NOMO-1 (cell line): ENCODE measurements around the gene FRYL.
"Not testable (repeated sequence)": the region's sequence is repeated elsewhere in the genome, so short reads cannot be mapped to it uniquely, and the experiment has no call there.

Experiments used
- DNase-seq, 2 experiments: peaks; one replicate each; lab custom pipeline; 2025; ENCODE audit not compliant: unreplicated experiment in 2 of 2; lab: John Stamatoyannopoulos, UW

FRYL gene

DNA sequence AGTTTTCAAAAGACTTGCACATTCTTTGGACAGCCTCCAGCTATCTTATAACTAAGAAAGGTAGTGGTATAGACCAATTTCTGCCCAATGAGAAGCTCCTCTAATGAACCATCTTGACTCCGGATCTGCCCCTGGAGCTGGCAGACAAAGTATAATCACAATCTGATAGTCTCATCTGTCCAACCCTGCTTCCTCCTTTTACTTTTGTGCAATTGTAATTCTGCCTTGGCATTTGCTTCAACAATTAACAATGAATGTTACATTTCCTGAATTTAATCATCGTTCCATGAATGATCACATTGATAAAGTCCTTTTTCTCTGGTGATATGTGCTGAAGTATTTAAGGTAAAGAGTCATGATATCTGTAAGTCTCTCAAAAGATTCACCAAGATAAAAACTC is 27.8 kb downstream of the FRYL start:
- peak in 1 of 2 experiments; percentile 15 for DNase-seq

DNA sequence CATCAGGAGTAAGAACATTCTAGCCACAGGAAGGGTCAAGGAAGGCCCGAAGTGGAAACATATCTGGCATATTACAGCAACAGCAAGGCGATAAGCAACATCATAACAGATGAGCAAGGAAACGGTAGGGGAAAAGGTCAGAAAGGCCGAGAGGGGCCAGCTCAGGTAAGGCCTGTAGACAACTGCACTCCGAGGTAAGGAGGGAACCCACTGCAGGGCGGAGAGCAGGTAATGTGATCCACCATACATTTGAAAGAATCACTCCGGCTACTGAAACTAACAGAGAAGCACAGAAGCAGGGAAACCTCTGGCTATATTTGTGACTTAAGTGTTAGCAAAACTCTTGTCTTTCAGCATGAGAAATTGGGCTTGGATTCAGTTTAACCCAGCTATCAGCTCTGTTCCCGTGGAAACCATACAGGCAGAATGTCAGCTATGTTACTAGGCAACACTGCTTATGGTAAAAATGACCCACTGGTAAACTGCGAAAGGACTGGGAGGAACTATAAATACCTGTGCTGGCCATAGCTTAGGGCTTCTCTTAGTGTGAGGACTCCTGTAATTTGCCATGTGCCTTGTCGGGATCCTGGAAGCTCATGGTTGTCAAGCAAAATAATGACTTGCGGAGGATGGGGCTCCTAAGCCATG is 31.0 kb downstream of the FRYL start:
- no peak for DNase-seq

DNA sequence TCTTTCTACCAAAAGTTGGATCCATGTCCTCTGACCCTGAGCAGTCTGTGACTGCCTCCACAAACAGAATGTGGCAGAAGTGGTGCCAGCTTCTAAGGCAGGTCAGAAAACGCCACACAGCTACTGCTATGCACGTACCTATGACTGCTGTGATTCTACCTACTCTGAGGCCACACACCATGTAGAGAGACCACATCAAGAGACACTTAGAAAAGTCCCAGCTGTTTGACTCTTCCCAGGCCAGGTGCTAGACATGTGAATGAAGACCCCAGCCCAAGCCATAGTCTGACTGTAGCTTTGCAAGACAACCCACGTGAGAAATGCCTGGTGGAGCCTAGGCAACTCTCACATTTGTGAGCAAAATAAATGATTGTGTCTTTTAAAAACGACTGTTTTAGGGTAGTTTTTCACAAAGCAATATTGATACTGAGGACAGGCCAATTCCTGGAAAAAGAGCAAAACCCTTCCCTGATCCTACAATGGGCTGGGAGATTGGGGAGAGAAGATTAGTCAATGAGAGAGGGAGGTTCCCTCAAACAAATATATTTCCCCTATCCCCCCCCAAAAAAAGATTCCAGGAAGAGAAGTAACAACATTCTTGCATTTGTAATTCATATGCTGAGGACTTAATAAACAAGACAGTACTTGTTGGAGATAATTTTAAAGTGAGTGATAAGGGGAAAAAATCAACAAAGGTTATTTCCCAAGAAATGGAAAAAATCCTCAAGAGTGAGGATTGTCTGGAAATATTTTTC is 33.3 kb downstream of the FRYL start:
- DNase-seq: no peak

DNA sequence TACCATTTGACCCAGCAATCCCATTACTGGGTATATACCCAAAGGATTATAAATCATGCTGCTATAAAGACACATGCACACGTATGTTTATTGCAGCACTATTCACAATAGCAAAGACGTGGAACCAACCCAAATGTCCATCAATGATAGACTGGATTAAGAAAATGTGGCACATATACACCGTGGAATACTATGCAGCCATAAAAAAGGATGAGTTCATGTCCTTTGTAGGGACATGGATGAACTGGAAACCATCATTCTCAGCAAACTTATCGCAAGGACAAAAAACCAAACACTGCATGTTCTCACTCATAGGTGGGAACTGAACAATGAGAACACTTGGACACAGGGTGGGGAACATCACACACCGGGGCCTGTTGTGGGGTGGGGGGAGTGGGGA is 34.9 kb downstream of the FRYL start:
- not testable (repeated sequence) for DNase-seq

DNA sequence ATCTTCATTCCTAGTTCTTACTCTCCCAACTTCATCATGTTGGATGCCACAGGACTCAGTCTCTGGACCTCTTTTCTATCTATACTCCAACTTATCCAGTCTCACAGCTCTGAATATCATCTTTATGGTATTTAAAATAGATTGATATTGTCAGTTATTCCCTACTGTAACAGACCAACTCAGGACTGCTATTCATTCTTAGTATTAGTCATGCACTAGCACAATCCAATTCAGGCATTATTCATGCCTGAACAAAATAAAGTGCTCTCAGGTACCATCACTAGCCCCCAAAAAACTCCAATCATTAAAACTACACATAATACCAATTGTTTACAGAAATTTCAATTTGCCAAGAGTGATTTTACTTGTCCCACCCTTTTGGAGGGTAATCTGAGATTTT is 37.7 kb downstream of the FRYL start:
- DNase-seq: no peak

DNA sequence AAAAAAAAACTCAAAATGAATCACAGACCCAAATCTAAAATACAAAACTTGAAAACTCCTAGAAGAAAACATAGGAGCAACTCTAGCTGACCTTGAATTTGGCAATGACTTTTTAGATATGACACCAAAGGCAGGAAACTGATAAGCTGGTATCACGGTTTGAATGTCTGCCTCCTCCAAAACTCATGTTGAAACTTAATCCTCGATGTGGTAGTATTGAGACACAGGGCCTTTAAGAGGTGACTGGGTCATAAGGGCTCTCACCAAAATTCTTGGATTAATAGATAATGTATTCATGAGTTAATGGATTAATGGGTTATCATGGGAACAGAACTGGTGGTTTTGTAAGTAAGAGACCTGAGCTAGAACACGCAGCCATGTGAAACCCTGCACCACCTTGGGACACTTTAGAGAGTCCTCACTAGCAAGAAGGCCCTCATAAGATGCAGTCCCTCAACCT is 40.5 kb downstream of the FRYL start:
- no peak for DNase-seq

DNA sequence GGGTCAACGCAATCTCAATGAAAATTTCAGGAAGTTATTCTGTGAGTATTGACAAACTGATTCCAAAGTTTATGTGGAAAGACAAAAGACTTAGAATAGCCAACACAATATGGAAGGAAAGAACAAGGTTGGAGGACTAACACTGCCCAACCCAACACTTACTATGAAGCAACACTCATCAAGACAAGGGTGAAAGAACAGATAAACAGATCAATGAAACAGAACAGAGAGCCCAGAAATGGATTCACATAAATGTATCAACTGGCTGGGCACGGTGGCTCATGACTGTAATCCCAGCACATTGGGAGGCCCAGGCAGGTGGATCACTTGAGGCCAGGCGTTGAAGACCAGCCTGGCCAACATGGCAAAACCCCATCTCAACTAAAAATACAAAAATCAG is 41.2 kb downstream of the FRYL start:
- DNase-seq: no peak

DNA sequence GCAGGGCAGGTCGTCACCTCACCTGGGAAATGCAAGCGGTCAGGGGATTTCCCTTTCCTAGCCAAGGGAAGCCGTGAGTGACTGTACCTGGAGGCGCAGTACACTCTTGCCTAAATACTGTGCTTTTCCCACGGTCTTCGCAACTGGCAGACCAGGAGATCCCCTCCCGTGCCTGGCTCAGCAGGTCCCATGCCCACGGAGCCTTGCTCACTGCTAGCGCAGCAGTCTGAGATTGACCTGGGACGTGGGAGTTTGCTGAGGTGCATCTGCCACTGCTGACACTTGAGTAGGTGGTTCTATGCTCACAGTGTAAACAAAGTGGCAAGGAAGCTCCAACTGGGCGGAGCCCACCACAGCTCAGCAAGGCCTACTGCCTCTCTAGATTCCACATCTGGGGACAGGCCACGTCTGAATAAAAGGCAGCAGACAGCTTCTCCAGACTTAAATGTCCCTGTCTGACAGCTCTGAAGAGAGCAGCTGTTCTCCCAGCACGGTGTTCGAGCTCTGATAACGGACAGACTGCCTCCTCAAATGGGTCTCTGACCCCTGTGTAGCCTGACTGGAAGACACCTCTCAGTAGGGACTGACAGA is 51.1 kb downstream of the FRYL start:
- DNase-seq: not testable (repeated sequence)

DNA sequence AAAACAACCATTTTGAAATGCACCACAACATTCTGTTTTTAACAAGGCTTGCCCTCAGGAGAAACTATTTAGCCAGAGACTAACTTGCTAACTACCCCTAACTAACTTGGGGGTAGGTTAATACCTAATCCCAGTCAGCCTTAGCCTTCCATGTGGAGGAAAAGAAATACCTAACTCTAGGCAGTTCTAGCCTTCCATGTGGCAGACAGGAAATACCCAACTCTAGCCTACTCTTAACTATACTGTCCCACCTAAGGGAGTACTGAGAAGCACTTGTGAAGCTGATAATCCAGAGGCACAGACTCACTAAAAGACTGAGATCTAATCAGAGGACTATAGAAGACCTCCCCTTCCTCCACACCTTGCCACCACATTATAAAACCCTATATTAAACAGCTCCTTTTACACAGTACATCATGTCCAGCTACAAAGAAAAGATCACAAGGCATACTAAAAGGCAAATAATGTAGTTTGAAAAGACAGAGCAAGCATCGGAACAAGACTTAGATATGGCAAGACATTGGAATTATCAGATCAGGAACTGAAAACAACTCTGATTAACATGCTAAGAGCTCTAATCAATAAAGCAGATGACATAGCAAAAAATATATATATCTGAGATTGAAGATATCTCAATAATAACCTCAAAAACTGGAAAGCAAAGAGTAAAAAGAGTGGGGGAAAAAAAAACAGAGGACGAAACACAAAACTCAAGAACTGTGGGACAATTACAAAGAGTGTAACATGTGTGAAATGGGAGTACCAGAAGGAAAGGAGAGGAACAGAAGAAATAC is 52.2 kb downstream of the FRYL start:
- DNase-seq: no peak

DNA sequence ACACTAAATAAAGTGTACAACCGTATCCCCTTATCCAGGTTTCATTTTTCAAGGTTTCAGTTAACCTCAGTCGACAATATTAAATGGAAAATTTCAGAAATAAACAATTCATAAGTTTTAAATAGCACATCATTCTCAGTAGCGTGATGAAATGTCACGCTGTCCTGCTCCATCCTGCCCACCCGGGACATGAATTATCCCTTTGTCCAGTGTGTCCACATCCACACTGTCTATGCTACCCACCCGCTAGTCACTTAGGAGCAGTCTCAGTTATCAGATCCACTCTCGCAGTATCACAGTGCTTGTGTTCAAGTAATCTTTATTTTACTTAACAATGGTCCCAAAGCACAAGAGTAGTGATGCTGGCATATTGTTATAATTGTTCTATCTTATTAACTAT is 54.7 kb downstream of the FRYL start:
- no peak for DNase-seq

DNA sequence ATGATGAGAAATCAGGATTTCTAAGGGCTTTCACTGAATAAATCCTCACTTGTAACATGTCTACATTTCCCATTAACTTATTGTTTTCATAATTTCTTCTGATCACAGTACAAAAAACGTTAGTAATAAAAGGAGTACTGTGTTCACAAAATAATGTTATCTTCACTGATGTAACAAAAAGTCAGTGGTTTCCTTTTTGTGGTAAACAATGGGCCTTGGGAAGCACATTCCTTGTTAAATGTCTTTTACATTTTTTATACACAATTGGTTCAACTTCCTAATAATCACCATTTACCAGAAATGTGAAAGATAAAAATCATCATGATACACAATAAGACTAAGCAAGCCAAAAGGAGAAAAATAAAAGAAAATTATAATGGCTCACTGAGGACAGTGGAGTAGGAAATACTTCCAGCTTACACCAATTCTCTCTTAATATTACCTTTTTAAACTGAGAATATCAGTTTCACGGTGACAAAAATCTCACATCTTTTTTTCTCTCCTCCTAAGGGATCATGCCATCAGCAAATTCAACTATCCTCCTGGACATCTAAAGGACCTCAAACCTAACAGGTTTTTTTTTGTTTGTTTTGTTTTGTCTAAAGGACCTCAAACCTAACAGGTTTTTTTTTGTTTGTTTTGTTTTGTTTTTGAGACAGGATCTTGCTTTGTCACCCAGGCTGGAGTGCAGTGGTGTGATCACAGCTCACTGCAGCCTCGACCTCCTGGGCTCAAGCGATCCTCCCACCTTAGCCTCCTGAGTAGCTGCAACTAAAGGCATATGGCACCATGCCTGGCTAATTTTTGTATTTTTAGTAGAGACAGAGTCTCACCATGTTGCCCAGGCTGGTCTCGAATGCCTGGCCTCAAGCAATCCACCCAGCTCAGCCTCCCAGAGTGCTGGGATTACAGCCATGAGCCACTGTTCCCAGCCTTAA is 57.3 kb downstream of the FRYL start:
- no peak for DNase-seq

DNA sequence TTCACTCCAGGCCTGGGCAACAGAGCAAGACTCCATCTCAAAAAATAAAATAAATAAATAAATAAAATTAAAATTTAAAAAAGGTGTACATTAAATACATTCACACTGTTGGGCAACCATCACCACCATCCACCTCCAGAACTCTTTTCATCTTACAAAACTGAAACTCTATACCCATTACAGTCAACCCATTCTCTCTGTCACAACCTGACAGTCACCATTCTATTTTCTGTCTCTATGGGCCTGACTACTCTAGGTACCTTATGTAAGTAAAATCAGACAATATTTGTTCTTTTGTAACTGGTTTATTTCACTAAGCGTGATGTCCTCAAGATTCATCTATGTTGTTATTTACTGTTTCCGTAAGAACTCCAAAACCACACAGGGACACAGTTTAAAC is 59.6 kb downstream of the FRYL start:
- no peak for DNase-seq

DNA sequence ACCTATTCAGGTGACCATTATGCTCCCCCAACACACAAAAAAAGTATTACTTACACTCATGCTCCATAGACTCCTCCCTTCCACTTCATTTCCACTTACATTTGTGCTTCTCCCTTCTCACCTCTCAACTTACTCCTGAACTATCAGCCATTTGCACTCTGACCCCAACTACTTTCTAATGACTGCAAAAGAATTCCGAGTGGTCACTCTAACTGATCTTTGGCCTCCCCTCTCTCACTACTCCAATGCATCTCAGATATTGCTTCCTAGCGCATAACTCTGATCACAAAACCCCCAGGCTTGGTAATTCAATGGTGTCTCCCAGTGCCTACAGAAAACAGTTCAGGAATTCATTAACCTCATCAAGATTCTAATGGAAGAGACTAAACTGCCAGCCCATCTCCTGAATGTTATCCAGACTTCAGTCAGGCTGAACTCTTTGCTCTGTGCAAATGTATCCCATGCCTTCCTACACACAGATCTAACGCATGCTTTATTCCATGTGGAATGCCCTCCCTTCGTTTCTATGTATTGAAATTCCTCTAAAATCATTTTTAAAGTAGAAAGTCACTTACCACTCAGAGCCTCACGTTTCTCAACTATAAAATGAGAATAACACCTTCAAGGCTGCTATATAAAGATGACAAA is 61.1 kb downstream of the FRYL start:
- DNase-seq: no peak

DNA sequence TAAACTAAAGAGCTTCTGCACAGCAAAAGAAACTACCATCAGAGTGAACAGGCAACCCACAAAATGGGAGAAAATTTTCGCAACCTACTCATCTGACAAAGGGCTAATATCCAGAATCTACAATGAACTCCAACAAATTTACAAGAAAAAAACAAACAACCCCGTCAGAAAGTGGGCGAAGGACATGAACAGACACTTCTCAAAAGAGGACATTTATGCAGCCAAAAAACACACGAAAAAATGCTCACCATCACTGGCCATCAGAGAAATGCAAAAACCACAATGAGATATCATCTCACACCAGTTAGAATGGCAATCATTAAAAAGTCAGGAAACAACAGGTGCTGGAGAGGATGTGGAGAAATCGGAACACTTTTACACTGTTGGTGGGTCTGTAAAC is 63.8 kb downstream of the FRYL start:
- not testable (repeated sequence) for DNase-seq

DNA sequence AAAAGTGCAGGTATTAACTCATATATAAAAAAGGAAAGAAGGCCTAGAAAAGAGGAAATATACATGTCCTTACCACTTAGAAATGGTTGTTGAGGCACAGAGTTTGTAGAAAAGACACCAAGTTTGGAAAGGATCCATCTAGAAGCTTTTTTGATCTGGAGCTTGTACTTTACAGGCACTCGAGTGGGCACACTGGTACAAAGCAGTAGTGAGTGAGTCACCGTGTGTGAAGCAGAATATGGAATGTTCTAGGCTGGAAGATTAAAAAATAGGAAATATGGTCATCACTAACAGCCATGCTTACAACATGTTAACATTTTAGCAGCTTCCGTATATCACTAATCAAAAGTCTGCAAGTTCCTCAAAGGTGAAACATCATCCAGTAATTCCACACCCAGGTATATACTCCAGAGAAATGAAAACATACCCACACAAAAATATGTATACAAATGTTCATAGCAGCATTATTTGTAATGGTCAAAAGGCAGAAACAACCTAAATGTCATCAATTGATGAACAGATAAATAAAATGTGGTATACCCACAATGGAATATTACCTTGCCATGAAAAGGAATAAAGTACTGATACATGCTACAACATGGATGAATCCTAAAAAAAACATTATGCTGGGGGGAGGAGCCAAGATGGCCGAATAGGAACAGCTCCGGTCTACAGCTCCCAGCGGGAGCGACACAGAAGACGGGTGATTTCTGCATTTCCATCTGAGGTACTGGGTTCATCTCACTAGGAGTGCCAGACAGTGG is 69.5 kb downstream of the FRYL start:
- DNase-seq: no peak

DNA sequence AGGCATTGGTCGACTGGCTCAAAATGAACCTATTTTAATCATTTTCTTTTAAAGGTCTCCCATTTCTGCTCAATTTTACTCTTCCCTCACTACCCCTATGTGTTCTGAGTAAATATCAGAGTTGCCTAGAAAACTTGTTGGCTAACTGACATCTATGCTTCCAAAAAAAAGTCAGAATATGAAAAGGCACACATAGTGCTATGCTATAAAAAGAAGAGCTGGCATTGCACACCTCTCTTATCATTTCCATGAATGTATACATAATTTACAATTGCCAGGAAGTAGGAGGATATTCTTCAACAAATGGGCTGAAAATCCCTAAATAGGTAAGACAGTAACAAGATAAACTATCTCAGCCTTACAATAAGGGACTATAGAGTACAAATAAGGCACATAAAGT is 70.2 kb downstream of the FRYL start:
- no peak for DNase-seq

DNA sequence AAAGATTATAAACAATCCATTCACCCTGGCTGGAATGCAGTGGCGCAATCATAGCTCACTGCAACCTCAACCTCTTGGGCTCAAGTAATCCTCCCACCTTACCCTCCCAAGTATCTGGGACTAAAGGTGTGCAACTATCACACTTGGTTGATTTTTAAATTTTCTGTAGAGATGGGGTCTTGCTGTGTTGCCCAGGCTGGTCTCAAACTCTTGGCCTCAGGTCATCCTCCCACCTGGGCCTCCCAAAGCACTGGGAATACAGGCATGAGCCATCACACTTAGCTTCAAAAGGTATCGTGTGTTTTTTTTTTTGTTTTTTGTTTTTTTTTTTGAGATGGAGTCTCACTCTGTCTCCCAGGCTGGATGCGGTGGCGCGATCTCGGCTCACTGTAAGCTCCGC is 71.5 kb downstream of the FRYL start:
- DNase-seq: no peak

DNA sequence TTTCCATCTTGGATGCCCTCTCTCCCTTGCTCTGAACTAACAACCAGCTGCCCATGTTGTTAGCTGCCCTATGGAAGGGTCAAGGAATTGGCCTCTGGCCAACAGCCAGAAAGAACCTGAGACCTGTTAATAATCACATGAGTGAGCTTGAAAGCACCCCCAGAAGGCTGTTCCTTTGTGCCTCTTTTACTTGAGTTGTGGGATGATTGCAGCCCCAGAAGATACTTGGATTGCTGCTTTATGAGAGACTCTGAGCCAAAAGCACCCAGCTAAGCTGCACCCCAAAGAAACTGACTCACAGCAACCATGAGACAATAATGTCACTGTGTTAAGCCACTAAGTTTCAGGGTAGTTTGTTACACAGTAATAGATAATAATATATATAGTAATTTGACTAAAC is 73.3 kb downstream of the FRYL start:
- no peak for DNase-seq

DNA sequence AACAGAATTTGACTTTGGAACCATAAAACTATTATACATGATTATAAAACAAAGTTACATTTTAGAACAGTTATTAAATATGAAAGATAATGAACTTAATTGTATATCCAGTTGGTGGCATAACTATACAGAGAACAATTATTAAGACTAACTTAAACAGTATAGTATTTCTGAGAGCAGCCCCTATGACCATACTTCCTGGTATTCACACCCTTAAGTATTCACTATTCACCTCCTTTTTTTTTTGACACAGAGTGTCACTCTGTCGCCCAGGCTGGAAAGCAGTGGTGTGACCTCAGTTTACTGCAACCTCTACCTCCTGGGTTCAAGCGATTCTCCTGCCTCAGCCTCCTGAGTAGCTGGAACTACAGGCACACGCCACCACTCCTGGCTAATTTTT is 74.5 kb downstream of the FRYL start:
- no peak for DNase-seq
